Testis (tissue), 2 donors: ENCODE measurements around the gene ST6GALNAC2.

Experiments used
- CTCF ChIP-seq, 3 experiments: fragments of 450-650 bp in 2 of 3; fragments of 200-600 bp in 1 of 3; sonication (generic) in 1 of 3; IDR thresholded peaks; one replicate each; pipeline ENCODE4 v1.5.1; 2016 to 2019; ENCODE audit warnings: antibody characterized with exemption in 3 of 3, mild to moderate bottlenecking in 2 of 3, moderate library complexity in 1 of 3
- POLR2A ChIP-seq: fragments of 450-650 bp; IDR thresholded peaks from one replicate; pipeline ENCODE4 v1.6.1; 2017; ENCODE audit warnings: antibody characterized with exemption, mild to moderate bottlenecking, moderate library complexity

GRCh38 chr17:76575570-76575969, 10.1 kb downstream of the ST6GALNAC2 start:
- TF ChIP-seq POLR2A, result no peak
- TF ChIP-seq CTCF (IDR thresholded peaks at IDR 0.05), result no peak
